Endothelial cell of umbilical vein (primary cell): ENCODE measurements around the gene SLC9A9. TPM values are rescaled to one million over a fixed set of nuclear protein-coding genes. Genes with fewer than 3 reads are reported as not detected.

Source experiments
- BruUV-seq: library from RNA; stranded (reverse); fragments of 400-500 nt; replicated peaks from 2 replicates; lab custom pipeline; 2021; lab: Mats Ljungman, UMichigan
- CTCF ChIA-PET: fragments of 300-600, 350-600 bp; sonication (Branson Sonifier 250); formaldehyde crosslinking; loops from one replicate; lab custom pipeline; 2021; ENCODE audit warnings: antibody characterized with exemption, inconsistent platforms; lab: Charles Lee
- POLR2A ChIA-PET: fragments of 300-600, 350-600 bp; sonication (Branson Sonifier 250); formaldehyde crosslinking; loops from one replicate; lab custom pipeline; 2021; ENCODE audit warnings: antibody characterized with exemption, inconsistent platforms; lab: Charles Lee
- DNase-seq: peaks from one replicate; pipeline ENCODE4 v3.0.0-alpha.2; 2011; ENCODE audit warnings: low read depth, low spot score
- FAIRE-seq: peaks from 2 replicates; lab custom pipeline; 2011; peaks lifted over from hg19 to GRCh38; lab: Jason Lieb, UNC
- H2AFZ ChIP-seq: 2 replicates; pipeline ENCODE4 v1.6.0; 2012; ENCODE audit warnings: low read depth, low read length, control low read depth, inconsistent platforms
- H3K27ac ChIP-seq: 2 replicates; pipeline ENCODE4 v1.5.1; 2011; ENCODE audit warnings: low read depth, mild to moderate bottlenecking, control low read depth, low read length, moderate library complexity; ENCODE audit not compliant: insufficient read depth
- H3K27me3 ChIP-seq, 2 experiments: 2 replicates each; pipeline versions ENCODE4 v1.6.0 to v1.6.1; 2011; ENCODE audit warnings: low read length in 2 of 2, mixed read lengths in 1 of 2; ENCODE audit not compliant: control insufficient read depth in 2 of 2, insufficient read depth in 2 of 2
- H3K36me3 ChIP-seq, 2 experiments: 2 replicates in 1 of 2; 3 replicates in 1 of 2; pipeline ENCODE4 v1.5.1; 2011; ENCODE audit warnings: low read length in 2 of 2, mild to moderate bottlenecking in 1 of 2, moderate library complexity in 1 of 2; ENCODE audit not compliant: control insufficient read depth in 2 of 2, insufficient read depth in 2 of 2; ENCODE audit errors: extremely low read depth in 1 of 2
- H3K4me1 ChIP-seq: 3 replicates; pipeline ENCODE4 v1.5.1; 2011; ENCODE audit warnings: mild to moderate bottlenecking, low read length; ENCODE audit not compliant: control insufficient read depth, insufficient read depth; ENCODE audit errors: extremely low read depth
- H3K4me2 ChIP-seq: 2 replicates; pipeline ENCODE4 v1.6.1; 2011; ENCODE audit warnings: low read length, control low read depth, mixed read lengths; ENCODE audit not compliant: insufficient read depth
- H3K4me3 ChIP-seq, 3 experiments: fragments of 200-600 bp in 1 of 3; sonication (generic), shearing (Covaris generic) in 1 of 3; replicated peaks in 1 of 3; 2 replicates each; pipeline ENCODE4 v1.5.1; 2011 to 2016; ENCODE audit warnings: control low read depth in 3 of 3, low read length in 3 of 3, mild to moderate bottlenecking in 2 of 3, inconsistent platforms in 1 of 3, low read depth in 1 of 3, moderate library complexity in 1 of 3; ENCODE audit not compliant: insufficient read depth in 1 of 3
- H3K79me2 ChIP-seq: 2 replicates; pipeline ENCODE4 v1.6.0; 2012; ENCODE audit warnings: low read length, inconsistent platforms; ENCODE audit not compliant: control insufficient read depth, insufficient read depth
- H3K9ac ChIP-seq: replicated peaks from 2 replicates; pipeline ENCODE3; 2011; ENCODE audit warnings: low read length, control low read depth; ENCODE audit not compliant: insufficient read depth; ENCODE audit errors: extremely low read depth
- H3K9me1 ChIP-seq: replicated peaks from 3 replicates; pipeline ENCODE4 v1.6.0; 2011; ENCODE audit warnings: mild to moderate bottlenecking, low read length; ENCODE audit not compliant: control insufficient read depth, insufficient read depth; ENCODE audit errors: extremely low read depth
- H3K9me3 ChIP-seq: replicated peaks from 2 replicates; pipeline ENCODE4 v1.5.1; 2012; ENCODE audit warnings: low read length, inconsistent platforms; ENCODE audit not compliant: control insufficient read depth, insufficient read depth
- H4K20me1 ChIP-seq: replicated peaks from 2 replicates; pipeline ENCODE3; 2011; ENCODE audit warnings: mild to moderate bottlenecking, low read length; ENCODE audit not compliant: control insufficient read depth, insufficient read depth; ENCODE audit errors: extremely low read depth
- EZH2 ChIP-seq: IDR thresholded peaks from 2 replicates; pipeline ENCODE4 v1.6.1; 2012; ENCODE audit warnings: borderline replicate concordance, low read depth, mild to moderate bottlenecking, moderate library complexity, low read length, inconsistent platforms; ENCODE audit not compliant: severe bottlenecking
- GATA2 ChIP-seq: IDR thresholded peaks from 2 replicates; pipeline ENCODE4 v1.7.0; 2011; ENCODE audit warnings: low read depth, mild to moderate bottlenecking, moderate library complexity, mixed read lengths, low read length; ENCODE audit not compliant: insufficient read length, insufficient read depth
- JUN ChIP-seq: IDR thresholded peaks from 2 replicates; pipeline ENCODE4 v1.6.1; 2011; ENCODE audit warnings: borderline replicate concordance, low read depth; ENCODE audit not compliant: insufficient read length, insufficient read depth
- MAX ChIP-seq: IDR thresholded peaks from 2 replicates; pipeline ENCODE4 v1.6.1; 2011; ENCODE audit not compliant: insufficient read depth, insufficient read length
- MYC ChIP-seq: IDR thresholded peaks from one replicate; pipeline ENCODE4 v1.6.1; 2011; ENCODE audit warnings: mild to moderate bottlenecking, low read depth, low read length
- POLR2A ChIP-seq: IDR thresholded peaks from 2 replicates; pipeline ENCODE4 v1.6.1; 2012; ENCODE audit warnings: low read depth, mild to moderate bottlenecking, control low read depth, low read length
- POLR2AphosphoS5 ChIP-seq: IDR thresholded peaks from 2 replicates; pipeline ENCODE4 v1.6.1; 2012; ENCODE audit warnings: low read depth, mild to moderate bottlenecking, control low read depth, low read length, moderate library complexity; ENCODE audit not compliant: insufficient read depth
- dilution Hi-C: fragments of 300-500 bp; cut with MboI; formaldehyde crosslinking; loops from one replicate; pipeline ENCODE4 v1.15.0; 2019; ENCODE audit warnings: low sequenced_read_pairs; ENCODE audit not compliant: extremely low pct_ligation_motif_present
- intact Hi-C: fragments of 100-400 bp; cut with micrococcal nuclease; formaldehyde crosslinking; loops from one replicate; pipeline ENCODE4 v1.10.0; 2022
- polyA plus RNA-seq, 4 experiments: library from polyadenylated mRNA; depleted of rRNA in 3 of 4; stranded (reverse) in 3 of 4; unstranded in 1 of 4; fragments of >200 nt; gene quantifications; 2 replicates each; pipeline versions ENCODE4 v1.2.1 to v1.2.3, GENCODE V29; 2011 to 2012; ENCODE audit warnings: missing spikeins in 1 of 4
- total RNA-seq: library from RNA; stranded (reverse); gene quantifications from 2 replicates; pipeline ENCODE4 v1.2.3, GENCODE V29; 2021

SLC9A9 gene
- total and polyA plus RNA-seq, 2 donors (not counting 3 experiments of a cell fraction or from before 2014, with no cell fraction given): 1.5 to 1.8 TPM

DNA sequence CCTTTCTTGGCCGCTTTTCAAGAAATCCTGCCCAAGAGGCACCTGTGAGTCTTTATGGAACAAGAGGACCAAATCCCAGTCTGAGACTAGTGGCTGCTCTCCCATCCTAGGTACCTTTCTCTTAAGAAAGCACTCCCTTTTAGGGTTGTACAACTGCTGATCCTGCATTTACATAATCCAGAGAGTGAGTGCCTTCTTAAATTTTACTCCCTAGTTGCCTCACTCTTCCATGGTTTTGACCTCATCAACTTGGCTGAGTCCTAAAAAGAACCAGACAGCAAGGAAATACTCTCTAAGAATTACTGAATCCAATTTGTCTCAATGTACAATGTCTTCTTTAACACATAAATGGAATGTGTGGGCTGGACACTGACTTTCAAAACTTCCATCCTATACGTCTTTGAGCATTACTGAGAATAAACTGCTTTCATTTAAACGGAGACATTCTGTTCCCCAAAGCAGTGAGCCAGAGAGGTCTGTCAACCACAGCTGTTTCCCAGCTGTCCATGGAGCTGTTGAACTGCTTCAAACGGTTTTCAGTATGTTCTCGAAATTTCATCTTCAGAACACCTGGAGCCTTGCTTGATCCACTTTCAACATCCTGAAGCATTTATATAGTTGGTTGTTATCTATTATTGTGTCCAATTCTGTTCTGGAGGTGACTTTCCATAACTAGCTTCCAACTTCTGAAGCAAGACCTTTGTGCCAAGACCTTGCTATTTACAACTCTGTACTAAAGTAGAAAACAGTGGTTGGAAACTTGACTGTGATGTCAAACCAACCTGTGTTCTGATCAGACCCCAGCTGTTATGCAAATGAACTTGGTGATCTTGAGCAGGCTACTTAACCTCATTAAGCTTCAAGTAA, 179.1 kb downstream of the SLC9A9 start:
- no peak overlapping the region for H3K4me3 ChIP-seq
- POLR2A ChIA-PET: no interaction called here
- no TSS peak for BruUV-seq
- no peak overlapping the region for H3K27ac ChIP-seq
- dilution Hi-C loops (no loop called here), intact Hi-C loops (no loop called here)
- H3K9ac ChIP-seq: no peak overlapping the region
- H2AFZ ChIP-seq: no peak overlapping the region
- CTCF ChIA-PET: interaction anchor here (1.6 to 1.7 kb wide), 2 partner anchors 10 to 26 kb away, joined by 3 to 4 read pairs; no protein-coding TSS in a partner anchor
- H3K9me3 ChIP-seq: no peaks in the 10 kb centered on the region
- no peaks in the 10 kb centered on the region for H3K4me1 ChIP-seq
- DNase-seq: no peak
- TF ChIP-seq MYC: no peak
- no peak for TF ChIP-seq EZH2
- no peak for TF ChIP-seq MAX
- no peak for TF ChIP-seq POLR2A
- TF ChIP-seq GATA2: no peak
- TF ChIP-seq JUN: no peak
- H3K27me3 ChIP-seq: peaks cover 0 to 3% of the 10 kb centered on the region in 2 experiments
- no peaks in the 10 kb centered on the region for H3K79me2 ChIP-seq
- H3K36me3 ChIP-seq: no peaks in the 10 kb centered on the region
- no peak overlapping the region for H3K4me2 ChIP-seq
- no peaks in the 10 kb centered on the region for H4K20me1 ChIP-seq
- H3K9me1 ChIP-seq: no peaks in the 10 kb centered on the region
- no peak for FAIRE-seq

DNA sequence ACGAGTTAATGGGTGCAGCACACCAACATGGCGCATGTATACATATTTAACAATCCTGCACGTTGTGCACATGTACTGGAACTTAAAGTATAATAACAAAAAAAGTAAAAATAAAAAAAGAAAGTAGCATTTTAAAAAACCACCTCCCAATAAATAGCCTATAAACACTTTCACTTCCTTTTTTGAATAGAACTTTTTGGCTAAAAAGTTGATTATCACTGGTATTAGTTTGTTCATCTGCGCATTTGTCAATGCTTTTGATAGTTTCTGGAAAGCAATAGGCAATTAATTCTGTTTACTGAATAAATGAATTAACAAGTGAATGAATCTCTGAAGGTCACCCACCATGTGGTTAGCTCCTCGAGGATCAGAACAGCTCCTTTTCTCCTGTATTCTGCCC, 179.9 kb downstream of the SLC9A9 start:
- H3K4me3 ChIP-seq: no peak overlapping the region
- no peaks in the 10 kb centered on the region for H3K4me1 ChIP-seq
- TF ChIP-seq MYC (no peak), POLR2AphosphoS5 (no peak)
- H3K9ac ChIP-seq: no peak overlapping the region
- BruUV-seq: no TSS peak
- DNase-seq (no peak), FAIRE-seq (no peak)
- no peaks in the 10 kb centered on the region for H3K36me3 ChIP-seq
- intact Hi-C loops (no loop called here), dilution Hi-C loops (no loop called here)
- no peaks in the 10 kb centered on the region for H3K9me3 ChIP-seq
- no peak overlapping the region for H3K4me2 ChIP-seq
- H3K27me3 ChIP-seq: peaks cover 0 to 3% of the 10 kb centered on the region in 2 experiments
- H3K27ac ChIP-seq: no peak overlapping the region
- H2AFZ ChIP-seq: no peak overlapping the region
- no peaks in the 10 kb centered on the region for H4K20me1 ChIP-seq
- CTCF ChIA-PET: interaction anchor here (1.6 to 1.7 kb wide), 2 partner anchors 9 to 26 kb away, joined by 3 to 4 read pairs; no protein-coding TSS in a partner anchor
- no peaks in the 10 kb centered on the region for H3K79me2 ChIP-seq
- H3K9me1 ChIP-seq: no peaks in the 10 kb centered on the region
- POLR2A ChIA-PET: no interaction called here
